Peyer's patch (tissue), 4 donors: ENCODE results near the gene TBL1XR1.

Source experiments
- CTCF ChIP-seq, 6 experiments: fragments of 450-650 bp in 4 of 6; fragments of 200-600 bp in 2 of 6; sonication (generic) in 1 of 6; IDR thresholded peaks; one replicate each; pipeline ENCODE4 v1.5.1; 2017 to 2019; ENCODE audit warnings: antibody characterized with exemption in 6 of 6, mild to moderate bottlenecking in 3 of 6, moderate library complexity in 1 of 6
- POLR2A ChIP-seq, 2 donors: fragments of 450-650 bp; IDR thresholded peaks; one replicate each; pipeline ENCODE4 v1.5.1; 2017; ENCODE audit warnings: antibody characterized with exemption in 2 of 2, mild to moderate bottlenecking in 2 of 2, moderate library complexity in 2 of 2

- TF ChIP-seq CTCF (IDR thresholded peaks at IDR 0.05): no peak
- no peak for TF ChIP-seq POLR2A (IDR thresholded peaks at IDR 0.05)
Measured at GRCh38 chr3:177053107-177053506, 144.2 kb downstream of the TBL1XR1 start.
